SK-N-SH (cell line): ENCODE measurements around the gene ATP5F1E.

ENCODE experiments used
- GABPA ChIP-seq: IDR thresholded peaks from 2 replicates; pipeline ENCODE4 v1.4.0; 2012; ENCODE audit warnings: low read depth, mild to moderate bottlenecking
- RAD21 ChIP-seq: IDR thresholded peaks from 2 replicates; pipeline ENCODE4 v1.6.1; 2012; ENCODE audit warnings: mild to moderate bottlenecking, low read length
- SMC3 ChIP-seq: IDR thresholded peaks from 2 replicates; pipeline ENCODE4 v1.6.1; 2012; ENCODE audit warnings: low read depth, low read length, improper control_type of control experiment
- TF ChIP-seq, protein P1 (sequence below): fragments of 200-600 bp; sonication (generic); IDR thresholded peaks from 2 replicates; pipeline ENCODE4 v1.6.1; 2017; ENCODE audit warnings: antibody characterized with exemption, mild to moderate bottlenecking, moderate library complexity
- TF ChIP-seq, protein P2 (sequence below): IDR thresholded peaks from 2 replicates; pipeline ENCODE4 v1.4.0; 2012; ENCODE audit warnings: low read depth

- TF ChIP-seq, protein P1, sequence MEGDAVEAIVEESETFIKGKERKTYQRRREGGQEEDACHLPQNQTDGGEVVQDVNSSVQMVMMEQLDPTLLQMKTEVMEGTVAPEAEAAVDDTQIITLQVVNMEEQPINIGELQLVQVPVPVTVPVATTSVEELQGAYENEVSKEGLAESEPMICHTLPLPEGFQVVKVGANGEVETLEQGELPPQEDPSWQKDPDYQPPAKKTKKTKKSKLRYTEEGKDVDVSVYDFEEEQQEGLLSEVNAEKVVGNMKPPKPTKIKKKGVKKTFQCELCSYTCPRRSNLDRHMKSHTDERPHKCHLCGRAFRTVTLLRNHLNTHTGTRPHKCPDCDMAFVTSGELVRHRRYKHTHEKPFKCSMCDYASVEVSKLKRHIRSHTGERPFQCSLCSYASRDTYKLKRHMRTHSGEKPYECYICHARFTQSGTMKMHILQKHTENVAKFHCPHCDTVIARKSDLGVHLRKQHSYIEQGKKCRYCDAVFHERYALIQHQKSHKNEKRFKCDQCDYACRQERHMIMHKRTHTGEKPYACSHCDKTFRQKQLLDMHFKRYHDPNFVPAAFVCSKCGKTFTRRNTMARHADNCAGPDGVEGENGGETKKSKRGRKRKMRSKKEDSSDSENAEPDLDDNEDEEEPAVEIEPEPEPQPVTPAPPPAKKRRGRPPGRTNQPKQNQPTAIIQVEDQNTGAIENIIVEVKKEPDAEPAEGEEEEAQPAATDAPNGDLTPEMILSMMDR = no peak
- TF ChIP-seq, protein P2, sequence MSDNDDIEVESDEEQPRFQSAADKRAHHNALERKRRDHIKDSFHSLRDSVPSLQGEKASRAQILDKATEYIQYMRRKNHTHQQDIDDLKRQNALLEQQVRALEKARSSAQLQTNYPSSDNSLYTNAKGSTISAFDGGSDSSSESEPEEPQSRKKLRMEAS = no peak
- TF ChIP-seq GABPA = no peak
- no peak for TF ChIP-seq SMC3
- no peak for TF ChIP-seq RAD21
Measured at GRCh38 chr20:58994390-58995159, 37.6 kb downstream of the ATP5F1E start.
